ENCODE data around the gene LEF1. TPM values are rescaled to one million over a fixed set of nuclear protein-coding genes. Genes with fewer than 3 reads are reported as not detected.

The LEF1 gene
- total and polyA plus RNA-seq, 12 donors = 0.22 to 4.6 (median 0.76) TPM; not detected in 1

- Histone ChIP-seq H3K9me3 (no peaks in the 10 kb centered on the region), H3K36me3 (no peaks in the 10 kb centered on the region), H3K27ac (no peak overlapping the region), H3K4me1 (peaks cover 0 to 12% (median 0%) of the 10 kb centered on the region in 9 donors), H3K27me3 (peaks cover 0 to 14% (median 0%) of the 10 kb centered on the region in 7 donors), H3K4me3 (no peak overlapping the region)
- DNase-seq (no peak), ATAC-seq (no peak)
- intact Hi-C loops (cut with DNase I) = no loop called here
- 76 to 89% methylated on average over 4 of the region's 4 CpGs for WGBS, 2 donors
- TF ChIP-seq, protein P1, sequence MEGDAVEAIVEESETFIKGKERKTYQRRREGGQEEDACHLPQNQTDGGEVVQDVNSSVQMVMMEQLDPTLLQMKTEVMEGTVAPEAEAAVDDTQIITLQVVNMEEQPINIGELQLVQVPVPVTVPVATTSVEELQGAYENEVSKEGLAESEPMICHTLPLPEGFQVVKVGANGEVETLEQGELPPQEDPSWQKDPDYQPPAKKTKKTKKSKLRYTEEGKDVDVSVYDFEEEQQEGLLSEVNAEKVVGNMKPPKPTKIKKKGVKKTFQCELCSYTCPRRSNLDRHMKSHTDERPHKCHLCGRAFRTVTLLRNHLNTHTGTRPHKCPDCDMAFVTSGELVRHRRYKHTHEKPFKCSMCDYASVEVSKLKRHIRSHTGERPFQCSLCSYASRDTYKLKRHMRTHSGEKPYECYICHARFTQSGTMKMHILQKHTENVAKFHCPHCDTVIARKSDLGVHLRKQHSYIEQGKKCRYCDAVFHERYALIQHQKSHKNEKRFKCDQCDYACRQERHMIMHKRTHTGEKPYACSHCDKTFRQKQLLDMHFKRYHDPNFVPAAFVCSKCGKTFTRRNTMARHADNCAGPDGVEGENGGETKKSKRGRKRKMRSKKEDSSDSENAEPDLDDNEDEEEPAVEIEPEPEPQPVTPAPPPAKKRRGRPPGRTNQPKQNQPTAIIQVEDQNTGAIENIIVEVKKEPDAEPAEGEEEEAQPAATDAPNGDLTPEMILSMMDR (IDR thresholded peaks at IDR 0.05) = no peak
Measured at GRCh38 chr4:108107101-108107500, 61.6 kb downstream of the LEF1 start.

- peaks cover 0 to 7% (median 0%) of the 10 kb centered on the region in 7 donors for H3K27me3 ChIP-seq
- ATAC-seq (no peak), DNase-seq (no peak)
- intact Hi-C loops (cut with DNase I) = no loop called here
- no peaks in the 10 kb centered on the region for H3K36me3 ChIP-seq
- no peak overlapping the region for H3K27ac ChIP-seq
- no peaks in the 10 kb centered on the region for H3K9me3 ChIP-seq
- WGBS, 2 donors = 97% methylated on average over 3 of the region's 3 CpGs
- TF ChIP-seq, protein P1 (IDR thresholded peaks at IDR 0.05) = no peak
- no peak overlapping the region for H3K4me3 ChIP-seq
- peaks cover 0 to 9% (median 0%) of the 10 kb centered on the region in 9 donors for H3K4me1 ChIP-seq
Measured at GRCh38 chr4:108106186-108106585, 62.5 kb downstream of the LEF1 start.

GRCh38 chr4:108103099-108103862 lies 65.5 kb downstream of the LEF1 start:
- no peak for DNase-seq
- 88 to 92% methylated on average over 5 of the region's 5 CpGs for WGBS, 2 donors
- intact Hi-C loops (cut with DNase I) = no loop called here

GRCh38 chr4:108100827-108101226 lies 67.9 kb downstream of the LEF1 start:
- 50 to 53% methylated on average over 1 of the region's 1 CpG for WGBS, 2 donors
- Histone ChIP-seq H3K4me1 (no peaks in the 10 kb centered on the region), H3K4me3 (no peak overlapping the region), H3K9me3 (no peaks in the 10 kb centered on the region), H3K36me3 (no peaks in the 10 kb centered on the region), H3K27ac (no peak overlapping the region), H3K27me3 (peaks cover 0 to 9% (median 0%) of the 10 kb centered on the region in 7 donors)
- TF ChIP-seq, protein P1 (IDR thresholded peaks at IDR 0.05) = no peak
- DNase-seq (no peak), ATAC-seq (no peak)
- intact Hi-C loops (cut with DNase I) = no loop called here

More at GRCh38 chr4:108103099-108103862, 65.5 kb downstream of the LEF1 start:
- Histone ChIP-seq H3K27ac (no peak overlapping the region), H3K36me3 (no peaks in the 10 kb centered on the region), H3K27me3 (peaks cover 0 to 9% (median 0%) of the 10 kb centered on the region in 7 donors), H3K4me1 (no peaks in the 10 kb centered on the region), H3K9me3 (no peaks in the 10 kb centered on the region), H3K4me3 (no peak overlapping the region)
- ATAC-seq = no peak
- TF ChIP-seq, protein P1 (IDR thresholded peaks at IDR 0.05) = no peak

Measured in heart right ventricle (tissue), 16 donors.